H9 (cell line): ENCODE data around the gene ADAMTS8. TPM values are rescaled to one million over a fixed set of nuclear protein-coding genes. Genes with fewer than 3 reads are reported as not detected.

Experiments used
- DNase-seq: peaks from one replicate; pipeline ENCODE4 v3.0.0-alpha.2; 2017
- H2AFZ ChIP-seq: one replicate; pipeline ENCODE4 v1.6.1; 2013; ENCODE audit warnings: mild to moderate bottlenecking, low read length, control low read depth, moderate library complexity
- H2AK5ac ChIP-seq: 2 replicates; pipeline ENCODE4 v1.6.1; 2013; ENCODE audit warnings: low read length, control low read depth, mixed read lengths; ENCODE audit not compliant: insufficient read length
- H2BK120ac ChIP-seq: one replicate; pipeline ENCODE4 v1.6.1; 2013; ENCODE audit warnings: low read depth, mild to moderate bottlenecking, low read length, control low read depth, inconsistent platforms; ENCODE audit not compliant: poor library complexity, severe bottlenecking
- H2BK12ac ChIP-seq: 2 replicates; pipeline ENCODE4 v1.6.1; 2013; ENCODE audit warnings: low read length, control low read depth, mixed read lengths, low read depth; ENCODE audit not compliant: insufficient read length
- H2BK15ac ChIP-seq: 2 replicates; pipeline ENCODE4 v1.6.1; 2013; ENCODE audit warnings: low read depth, low read length, control low read depth
- H2BK20ac ChIP-seq: one replicate; pipeline ENCODE4 v1.6.1; 2013; ENCODE audit warnings: low read depth, mild to moderate bottlenecking, low read length, control low read depth, inconsistent platforms; ENCODE audit not compliant: poor library complexity, severe bottlenecking
- H2BK5ac ChIP-seq: 2 replicates; pipeline ENCODE4 v1.6.1; 2013; ENCODE audit warnings: low read length, control low read depth, mixed read lengths; ENCODE audit not compliant: insufficient read length
- H3K14ac ChIP-seq: 2 replicates; pipeline ENCODE4 v1.6.1; 2013; ENCODE audit warnings: low read length, control low read depth; ENCODE audit not compliant: insufficient read depth
- H3K18ac ChIP-seq: 2 replicates; pipeline ENCODE4 v1.6.1; 2013; ENCODE audit warnings: low read depth, mild to moderate bottlenecking, mixed read lengths, low read length, control low read depth; ENCODE audit not compliant: insufficient read length
- H3K23ac ChIP-seq: 2 replicates; pipeline ENCODE4 v1.6.1; 2013; ENCODE audit warnings: low read length, control low read depth, mixed read lengths, low read depth; ENCODE audit not compliant: insufficient read length
- H3K23me2 ChIP-seq: 2 replicates; pipeline ENCODE4 v1.6.1; 2013; ENCODE audit warnings: low read depth, mild to moderate bottlenecking, mixed read lengths, low read length, control low read depth; ENCODE audit not compliant: insufficient read length, poor library complexity, severe bottlenecking
- H3K27ac ChIP-seq: 2 replicates; pipeline ENCODE4 v1.5.1; 2013; ENCODE audit warnings: low read length, control low read depth, mixed read lengths, low read depth; ENCODE audit not compliant: insufficient read length
- H3K27me3 ChIP-seq: 2 replicates; pipeline ENCODE4 v1.6.1; 2013; ENCODE audit warnings: low read length, control low read depth, inconsistent platforms; ENCODE audit not compliant: insufficient read depth
- H3K4ac ChIP-seq: 2 replicates; pipeline ENCODE4 v1.6.1; 2013; ENCODE audit warnings: low read depth, mild to moderate bottlenecking, control low read depth, inconsistent platforms, low read length, moderate library complexity
- H3K4me1 ChIP-seq: 2 replicates; pipeline ENCODE4 v1.6.1; 2013; ENCODE audit warnings: low read length, control low read depth, inconsistent platforms; ENCODE audit not compliant: insufficient read depth
- H3K4me2 ChIP-seq: 2 replicates; pipeline ENCODE4 v1.6.1; 2013; ENCODE audit warnings: low read length, control low read depth, mixed read lengths; ENCODE audit not compliant: insufficient read length, insufficient read depth
- H3K56ac ChIP-seq: 2 replicates; pipeline ENCODE4 v1.6.1; 2013; ENCODE audit warnings: low read depth, mild to moderate bottlenecking, mixed read lengths, low read length, control low read depth; ENCODE audit not compliant: insufficient read length
- H3K79me1 ChIP-seq: 2 replicates; pipeline ENCODE4 v1.6.1; 2013; ENCODE audit warnings: low read depth, mild to moderate bottlenecking, moderate library complexity, low read length, control low read depth, inconsistent platforms; ENCODE audit not compliant: insufficient read depth, poor library complexity, severe bottlenecking
- H3K79me2 ChIP-seq: 2 replicates; pipeline ENCODE4 v1.6.1; 2013; ENCODE audit warnings: low read length, control low read depth, inconsistent platforms; ENCODE audit not compliant: insufficient read depth
- H3K9ac ChIP-seq: 2 replicates; pipeline ENCODE4 v1.6.1; 2013; ENCODE audit warnings: low read length, control low read depth, mixed read lengths; ENCODE audit not compliant: insufficient read length; ENCODE audit errors: extremely low read depth
- H3K9me3 ChIP-seq: one replicate; pipeline ENCODE4 v1.6.1; 2013; ENCODE audit warnings: low read depth, low read length, inconsistent platforms; ENCODE audit not compliant: control insufficient read depth
- H3T11ph ChIP-seq: one replicate; pipeline ENCODE4 v1.6.1; 2013; ENCODE audit warnings: mild to moderate bottlenecking, low read length, control low read depth, inconsistent platforms
- H4K20me1 ChIP-seq: one replicate; pipeline ENCODE4 v1.6.1; 2013; ENCODE audit not compliant: control insufficient read depth, insufficient read length, insufficient read depth
- H4K5ac ChIP-seq: 2 replicates; pipeline ENCODE4 v1.6.1; 2013; ENCODE audit warnings: low read depth, mild to moderate bottlenecking, mixed read lengths, low read length, control low read depth; ENCODE audit not compliant: insufficient read length
- H4K8ac ChIP-seq: replicated peaks from 2 replicates; pipeline ENCODE4 v1.6.1; 2013; ENCODE audit warnings: low read length, control low read depth, mixed read lengths, low read depth; ENCODE audit not compliant: insufficient read length
- H4K91ac ChIP-seq: 2 replicates; pipeline ENCODE4 v1.6.1; 2013; ENCODE audit warnings: low read depth, mild to moderate bottlenecking, moderate library complexity, mixed read lengths, low read length, control low read depth; ENCODE audit not compliant: insufficient read length
- H3K27ac Mint-ChIP-seq, 3 experiments: 2 replicates in 2 of 3; 3 replicates in 1 of 3; pipeline ENCODE4 v1.8.0; 2020 to 2021; ENCODE audit warnings: mixed read lengths in 3 of 3, mild to moderate bottlenecking in 1 of 3, moderate library complexity in 1 of 3
- H3K27me3 Mint-ChIP-seq: 2 replicates; pipeline ENCODE4 v1.8.0; 2021; ENCODE audit warnings: low read depth, mild to moderate bottlenecking, moderate library complexity, mixed read lengths
- H3K36me3 Mint-ChIP-seq, 3 experiments: 2 replicates in 2 of 3; 3 replicates in 1 of 3; pipeline ENCODE4 v1.8.0; 2020 to 2021; ENCODE audit warnings: low read depth in 3 of 3, mixed read lengths in 3 of 3; ENCODE audit not compliant: insufficient read depth in 1 of 3
- H3K4me1 Mint-ChIP-seq, 2 experiments: 2 replicates each; pipeline ENCODE4 v1.8.0; 2020; ENCODE audit warnings: mixed read lengths in 2 of 2
- H3K4me3 Mint-ChIP-seq, 2 experiments: 2 replicates in 1 of 2; 3 replicates in 1 of 2; pipeline ENCODE4 v1.8.0; 2020 to 2021; ENCODE audit warnings: mild to moderate bottlenecking in 2 of 2, mixed read lengths in 2 of 2, moderate library complexity in 1 of 2
- H3K9me3 Mint-ChIP-seq, 2 experiments: 2 replicates in 1 of 2; 3 replicates in 1 of 2; pipeline ENCODE4 v1.8.0; 2020; ENCODE audit warnings: mild to moderate bottlenecking in 2 of 2, mixed read lengths in 2 of 2, moderate library complexity in 1 of 2
- WGBS: extraction: QIAGEN DNeasy Blood & Tissue Kit; methylation state at CpG from one replicate; pipeline ENCODE4 v1.1.7; 2013; ENCODE audit warnings: missing lambda C conversion rate, low lambda C conversion rate, mixed read lengths; ENCODE audit not compliant: insufficient read length; ENCODE audit errors: extremely low coverage; 5-methylcytosine and 5-hydroxymethylcytosine counted together
- total RNA-seq: library from RNA; stranded (reverse); gene quantifications from 2 replicates; pipeline ENCODE4 v1.2.1, GENCODE V29; 2021
- TF ChIP-seq, protein P1 (sequence below): fragments of 200-600 bp; sonication (generic); conservative IDR thresholded peaks from 3 replicates; pipeline ENCODE4 v1.8.0; 2021; ENCODE audit warnings: antibody characterized with exemption, mild to moderate bottlenecking

The ADAMTS8 gene
- total RNA-seq, 1 experiment from 2014 or later: 5.0 TPM

DNA sequence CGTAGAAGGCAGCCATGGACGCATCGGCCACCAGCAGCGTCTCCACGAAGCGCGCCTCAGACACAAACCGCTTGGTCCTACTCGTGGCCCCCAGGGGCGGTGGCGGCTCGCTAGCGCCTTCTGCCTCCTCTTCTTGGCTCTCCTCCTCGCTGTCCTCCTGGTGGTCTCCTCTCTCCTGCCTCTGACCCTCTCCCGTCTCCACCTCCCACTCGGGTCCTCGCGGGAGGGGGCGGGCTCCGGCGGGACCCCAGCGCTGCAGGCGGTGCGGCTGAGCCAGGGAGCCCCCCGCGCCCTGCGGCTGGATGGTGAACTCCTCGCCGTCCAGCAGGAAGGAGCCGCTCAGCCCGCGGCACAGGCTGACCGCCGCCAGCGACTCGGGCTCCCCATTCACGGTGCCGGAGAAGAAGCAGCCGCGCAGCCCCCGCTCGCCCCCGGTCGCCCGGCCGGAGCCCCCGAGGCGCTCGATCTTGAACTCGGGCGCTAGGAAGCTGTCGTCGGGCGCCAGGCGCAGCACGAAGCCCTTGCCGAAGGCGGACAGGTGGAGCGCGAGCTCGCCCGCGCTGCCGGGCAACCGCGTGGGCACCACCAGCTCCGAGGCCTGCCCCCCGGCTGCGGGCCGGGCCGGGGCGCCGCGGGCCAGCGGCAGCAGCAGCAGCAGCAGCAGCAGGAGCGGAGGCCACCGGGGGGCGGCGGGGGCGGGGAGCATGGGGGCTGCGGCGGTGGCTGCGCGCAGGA, 661 bp downstream of the ADAMTS8 start:
- Histone ChIP-seq H3K14ac (peak overlapping the region; percentile 39; the same call in 1 of the 2 replicates), H2AK5ac (no peak overlapping the region), H3K56ac (no peak overlapping the region), H3K4me1 (peaks cover 3% of the 10 kb centered on the region; the same call in 1 of the 2 replicates), H2AFZ (no peak overlapping the region), H3K9me3 (no peaks in the 10 kb centered on the region), H3K79me1 (no peaks in the 10 kb centered on the region), H4K8ac (no peak overlapping the region), H2BK120ac (no peak overlapping the region), H2BK20ac (no peak overlapping the region), H3K27ac (no peak overlapping the region), H3K27me3 (peaks cover 12% of the 10 kb centered on the region), H2BK5ac (no peak overlapping the region), H3K23ac (no peak overlapping the region), H4K5ac (no peak overlapping the region), H3K4me2 (peak overlapping the region; percentile 74), H3T11ph (no peak overlapping the region), H3K18ac (peak overlapping the region; percentile 30), H4K20me1 (no peaks in the 10 kb centered on the region), H2BK15ac (no peak overlapping the region), H2BK12ac (no peak overlapping the region), H3K79me2 (no peaks in the 10 kb centered on the region), H4K91ac (no peak overlapping the region), H3K4ac (no peak overlapping the region), H3K9ac (no peak overlapping the region), H3K23me2 (peaks cover 11% of the 10 kb centered on the region)
- WGBS: no CpG with 5 or more reads among the region's 84 CpGs
- no peak overlapping the region for H3K27ac Mint-ChIP-seq
- peaks cover 55% of the 10 kb centered on the region for H3K27me3 Mint-ChIP-seq
- H3K36me3 Mint-ChIP-seq: peaks cover 0 to 11% (median 2%) of the 10 kb centered on the region in 3 experiments; a peak in 4 of 7 replicates
- peak; percentile 67 for DNase-seq
- peaks cover 18 to 24% of the 10 kb centered on the region in 2 experiments for H3K4me1 Mint-ChIP-seq
- TF ChIP-seq, protein P1, sequence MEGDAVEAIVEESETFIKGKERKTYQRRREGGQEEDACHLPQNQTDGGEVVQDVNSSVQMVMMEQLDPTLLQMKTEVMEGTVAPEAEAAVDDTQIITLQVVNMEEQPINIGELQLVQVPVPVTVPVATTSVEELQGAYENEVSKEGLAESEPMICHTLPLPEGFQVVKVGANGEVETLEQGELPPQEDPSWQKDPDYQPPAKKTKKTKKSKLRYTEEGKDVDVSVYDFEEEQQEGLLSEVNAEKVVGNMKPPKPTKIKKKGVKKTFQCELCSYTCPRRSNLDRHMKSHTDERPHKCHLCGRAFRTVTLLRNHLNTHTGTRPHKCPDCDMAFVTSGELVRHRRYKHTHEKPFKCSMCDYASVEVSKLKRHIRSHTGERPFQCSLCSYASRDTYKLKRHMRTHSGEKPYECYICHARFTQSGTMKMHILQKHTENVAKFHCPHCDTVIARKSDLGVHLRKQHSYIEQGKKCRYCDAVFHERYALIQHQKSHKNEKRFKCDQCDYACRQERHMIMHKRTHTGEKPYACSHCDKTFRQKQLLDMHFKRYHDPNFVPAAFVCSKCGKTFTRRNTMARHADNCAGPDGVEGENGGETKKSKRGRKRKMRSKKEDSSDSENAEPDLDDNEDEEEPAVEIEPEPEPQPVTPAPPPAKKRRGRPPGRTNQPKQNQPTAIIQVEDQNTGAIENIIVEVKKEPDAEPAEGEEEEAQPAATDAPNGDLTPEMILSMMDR: peak; percentile 60
- H3K4me3 Mint-ChIP-seq: peak overlapping the region; percentile 55 to 82
- H3K9me3 Mint-ChIP-seq: peaks cover 0 to 2% of the 10 kb centered on the region in 2 experiments; a peak in 2 of 5 replicates
